ENCODE data around the gene PROK1. TPM values are rescaled to one million over a fixed set of nuclear protein-coding genes. Genes with fewer than 3 reads are reported as not detected.

PROK1 gene
- polyA plus RNA-seq, 2 of the 4 experiments (the other 2 are of a cell fraction), result not detected

DNA sequence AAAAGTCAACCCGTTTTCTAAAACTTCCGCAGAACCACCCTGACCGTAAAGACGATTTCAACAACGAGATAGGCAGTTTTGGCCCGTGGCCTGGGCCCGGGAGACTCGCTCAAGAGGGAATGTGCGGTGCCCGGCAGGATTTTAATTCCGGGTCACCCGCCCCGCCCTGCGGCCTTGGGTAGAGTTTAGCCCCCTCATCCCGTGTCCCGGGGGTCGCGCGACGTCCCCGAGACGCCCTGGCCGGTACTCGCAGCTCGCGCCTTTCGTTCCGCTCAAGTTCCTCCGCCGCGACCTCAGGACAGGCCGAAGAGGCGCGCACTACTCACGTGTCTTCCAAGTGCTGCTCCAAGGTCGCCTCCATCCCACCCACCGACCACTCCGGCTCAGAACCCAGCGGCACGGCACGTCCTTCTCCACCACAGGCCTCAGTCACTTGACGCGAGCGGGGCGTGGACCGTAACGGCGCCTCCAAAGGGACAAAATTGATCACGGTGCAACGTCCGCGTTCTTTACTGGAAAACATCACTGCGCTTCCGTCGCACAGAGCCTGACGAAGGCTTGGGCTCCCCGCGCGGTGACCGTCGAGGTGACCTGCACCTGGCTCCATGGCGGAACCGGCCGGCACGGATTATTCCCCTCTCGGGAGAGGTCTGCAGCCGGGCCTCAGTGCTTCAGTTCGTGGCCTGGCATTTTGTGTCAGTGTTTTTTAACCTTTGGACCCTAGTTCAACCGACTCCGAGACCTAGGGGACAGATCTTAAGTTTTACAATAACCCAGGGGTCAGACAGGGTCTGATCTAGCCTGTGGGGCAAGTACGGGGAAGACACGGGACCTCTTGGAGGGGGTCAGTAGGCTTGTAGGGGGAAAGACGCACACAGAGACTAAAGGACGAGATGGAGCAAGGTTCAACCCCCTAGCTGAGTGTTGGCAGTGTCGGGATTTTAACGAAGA is 43.4 kb upstream of the PROK1 start, which contains the start of gene LAMTOR5 (continued):
- TF ChIP-seq JUN (IDR thresholded peaks at IDR 0.05) (peak; percentile 50 to 88; a peak in 4 of 5 replicates), SREBF2 (IDR thresholded peaks at IDR 0.05) (no peak), HOXB5 (CRISPR knock-in tag; IDR thresholded peaks at IDR 0.05) (no peak), KDM1A (IDR thresholded peaks at IDR 0.05; ENCODE audit: low read depth) (no peak), CBX2 (IDR thresholded peaks at IDR 0.05; ENCODE audit: borderline replicate concordance, low read depth) (no peak), KDM5A (IDR thresholded peaks at IDR 0.05) (0 out of 2 replicates have a peak, but pooled peaks have one; percentile 21), CHD2 (IDR thresholded peaks at IDR 0.05; ENCODE audit: low read length, partially characterized antibody) (no peak), TP53 (CRISPR knock-in tag; IDR thresholded peaks at IDR 0.05) (no peak), RAD21 (conservative IDR thresholded peaks at IDR 0.05 in 1 of 2, IDR thresholded peaks at IDR 0.05 in 1 of 2) (peak; percentile 31 to 49; a peak in 3 of 5 replicates), POLR2A (IDR thresholded peaks at IDR 0.05; ENCODE audit: low read length) (peak; percentile 69)
- TF ChIP-seq, protein P1, sequence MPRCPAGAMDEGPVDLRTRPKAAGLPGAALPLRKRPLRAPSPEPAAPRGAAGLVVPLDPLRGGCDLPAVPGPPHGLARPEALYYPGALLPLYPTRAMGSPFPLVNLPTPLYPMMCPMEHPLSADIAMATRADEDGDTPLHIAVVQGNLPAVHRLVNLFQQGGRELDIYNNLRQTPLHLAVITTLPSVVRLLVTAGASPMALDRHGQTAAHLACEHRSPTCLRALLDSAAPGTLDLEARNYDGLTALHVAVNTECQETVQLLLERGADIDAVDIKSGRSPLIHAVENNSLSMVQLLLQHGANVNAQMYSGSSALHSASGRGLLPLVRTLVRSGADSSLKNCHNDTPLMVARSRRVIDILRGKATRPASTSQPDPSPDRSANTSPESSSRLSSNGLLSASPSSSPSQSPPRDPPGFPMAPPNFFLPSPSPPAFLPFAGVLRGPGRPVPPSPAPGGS (IDR thresholded peaks at IDR 0.05), result peak; percentile 74; the same call in 1 of the 3 replicates
- TF ChIP-seq, protein P2, sequence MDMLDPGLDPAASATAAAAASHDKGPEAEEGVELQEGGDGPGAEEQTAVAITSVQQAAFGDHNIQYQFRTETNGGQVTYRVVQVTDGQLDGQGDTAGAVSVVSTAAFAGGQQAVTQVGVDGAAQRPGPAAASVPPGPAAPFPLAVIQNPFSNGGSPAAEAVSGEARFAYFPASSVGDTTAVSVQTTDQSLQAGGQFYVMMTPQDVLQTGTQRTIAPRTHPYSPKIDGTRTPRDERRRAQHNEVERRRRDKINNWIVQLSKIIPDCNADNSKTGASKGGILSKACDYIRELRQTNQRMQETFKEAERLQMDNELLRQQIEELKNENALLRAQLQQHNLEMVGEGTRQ (IDR thresholded peaks at IDR 0.05), result peak; percentile 27; the same call in 1 of the 2 replicates

DNA sequence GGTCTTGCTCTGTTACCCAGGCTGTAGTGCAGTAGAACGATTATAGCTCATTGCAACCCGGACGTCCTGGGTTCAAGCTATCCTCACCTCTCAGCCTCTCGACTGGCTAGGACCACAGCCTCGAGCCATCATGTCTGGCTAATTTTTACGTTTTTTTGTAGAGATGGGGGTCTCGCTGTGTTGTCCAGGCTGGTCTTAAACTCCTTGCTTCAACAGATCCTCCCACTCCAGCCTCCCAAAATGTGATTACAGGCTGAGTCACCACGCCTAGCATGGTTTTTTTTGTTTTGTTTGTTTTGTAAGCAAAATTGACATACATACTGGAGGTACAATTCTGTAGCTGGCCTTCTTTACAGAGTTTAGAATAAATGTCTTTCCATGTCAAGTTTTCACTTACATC is 42.5 kb upstream of the PROK1 start:
- ChIA-PET POLR2A (interaction anchor here (1.5 to 2.4 kb wide), 2 partner anchors 18 to 70 kb away, joined by 3 to 18 read pairs; partner anchors contain the start of gene RBM15), CTCF (interaction anchor here (0.6 to 11.8 kb wide), 11 partner anchors 8 to 206 kb away, joined by 3 to 326 read pairs (median 10); partner anchors contain the start of genes PROK1 and RBM15)
- FAIRE-seq (no peak), ATAC-seq (no peak), DNase-seq (ENCODE audit: low read depth in 1 of 2, low spot score in 1 of 2) (no peak)
- peaks cover 17% of the 10 kb centered on the region for H3K4me1 ChIP-seq
- no peaks in the 10 kb centered on the region for H3K9me3 ChIP-seq
- TF ChIP-seq, protein P3, sequence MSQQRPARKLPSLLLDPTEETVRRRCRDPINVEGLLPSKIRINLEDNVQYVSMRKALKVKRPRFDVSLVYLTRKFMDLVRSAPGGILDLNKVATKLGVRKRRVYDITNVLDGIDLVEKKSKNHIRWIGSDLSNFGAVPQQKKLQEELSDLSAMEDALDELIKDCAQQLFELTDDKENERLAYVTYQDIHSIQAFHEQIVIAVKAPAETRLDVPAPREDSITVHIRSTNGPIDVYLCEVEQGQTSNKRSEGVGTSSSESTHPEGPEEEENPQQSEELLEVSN (IDR thresholded peaks at IDR 0.05; ENCODE audit: borderline replicate concordance, low read depth), result no peak
- no peak for TF ChIP-seq JUNB (IDR thresholded peaks at IDR 0.05)
- TF ChIP-seq, protein P2 (IDR thresholded peaks at IDR 0.05), result no peak
- TF ChIP-seq RCOR1 (IDR thresholded peaks at IDR 0.05; ENCODE audit: low read depth, low read length), result no peak
- TF ChIP-seq, protein P4, sequence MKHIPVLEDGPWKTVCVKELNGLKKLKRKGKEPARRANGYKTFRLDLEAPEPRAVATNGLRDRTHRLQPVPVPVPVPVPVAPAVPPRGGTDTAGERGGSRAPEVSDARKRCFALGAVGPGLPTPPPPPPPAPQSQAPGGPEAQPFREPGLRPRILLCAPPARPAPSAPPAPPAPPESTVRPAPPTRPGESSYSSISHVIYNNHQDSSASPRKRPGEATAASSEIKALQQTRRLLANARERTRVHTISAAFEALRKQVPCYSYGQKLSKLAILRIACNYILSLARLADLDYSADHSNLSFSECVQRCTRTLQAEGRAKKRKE (CRISPR knock-in tag; IDR thresholded peaks at IDR 0.05; ENCODE audit: low read depth), result no peak
- no peak for TF ChIP-seq ZFP36 (IDR thresholded peaks at IDR 0.05; ENCODE audit: borderline replicate concordance, partially characterized antibody)
- no peak for TF ChIP-seq KDM1A (IDR thresholded peaks at IDR 0.05; ENCODE audit: low read depth)
- TF ChIP-seq BHLHE40 (IDR thresholded peaks at IDR 0.05; ENCODE audit: low read depth, low read length), result no peak
- TF ChIP-seq, protein P5, sequence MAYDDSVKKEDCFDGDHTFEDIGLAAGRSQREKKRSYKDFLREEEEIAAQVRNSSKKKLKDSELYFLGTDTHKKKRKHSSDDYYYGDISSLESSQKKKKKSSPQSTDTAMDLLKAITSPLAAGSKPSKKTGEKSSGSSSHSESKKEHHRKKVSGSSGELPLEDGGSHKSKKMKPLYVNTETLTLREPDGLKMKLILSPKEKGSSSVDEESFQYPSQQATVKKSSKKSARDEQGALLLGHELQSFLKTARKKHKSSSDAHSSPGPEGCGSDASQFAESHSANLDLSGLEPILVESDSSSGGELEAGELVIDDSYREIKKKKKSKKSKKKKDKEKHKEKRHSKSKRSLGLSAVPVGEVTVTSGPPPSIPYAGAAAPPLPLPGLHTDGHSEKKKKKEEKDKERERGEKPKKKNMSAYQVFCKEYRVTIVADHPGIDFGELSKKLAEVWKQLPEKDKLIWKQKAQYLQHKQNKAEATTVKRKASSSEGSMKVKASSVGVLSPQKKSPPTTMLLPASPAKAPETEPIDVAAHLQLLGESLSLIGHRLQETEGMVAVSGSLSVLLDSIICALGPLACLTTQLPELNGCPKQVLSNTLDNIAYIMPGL (CRISPR knock-in tag; IDR thresholded peaks at IDR 0.05; ENCODE audit: borderline replicate concordance), result no peak
- TF ChIP-seq NR3C1 (IDR thresholded peaks at IDR 0.05), result no peak
- no peak for TF ChIP-seq EHMT2 (IDR thresholded peaks at IDR 0.05; ENCODE audit: low read depth)
- WGBS (ENCODE audit: missing lambda C conversion rate), result 49% methylated on average over 8 of the region's 8 CpGs
- peak overlapping the region; percentile 98 for H3K4me3 ChIP-seq
- H3K4me2 ChIP-seq, result peak overlapping the region; percentile 85
- H3K27ac ChIP-seq, result peak overlapping the region; percentile 98 to 99
